Muscle layer of duodenum (tissue), 2 donors: ENCODE data around the gene SLC17A1.

Experiments used
- H3K27ac ChIP-seq: one replicate; pipeline ENCODE4 v1.7.0; 2013; ENCODE audit warnings: mild to moderate bottlenecking, low read length
- H3K27me3 ChIP-seq: one replicate; pipeline ENCODE4 v1.7.0; 2013; ENCODE audit warnings: low read depth, mild to moderate bottlenecking, control low read depth, low read length
- H3K36me3 ChIP-seq, 2 donors: one replicate each; pipeline ENCODE4 v1.7.0; 2013; ENCODE audit warnings: low read length in 2 of 2, control low read depth in 1 of 2, mild to moderate bottlenecking in 1 of 2; ENCODE audit not compliant: insufficient read depth in 2 of 2, control insufficient read depth in 1 of 2
- H3K4me1 ChIP-seq, 2 donors: one replicate each; pipeline ENCODE4 v1.7.0; 2013; ENCODE audit warnings: low read length in 2 of 2, mild to moderate bottlenecking in 2 of 2, control low read depth in 1 of 2, moderate library complexity in 1 of 2; ENCODE audit not compliant: insufficient read depth in 2 of 2, control insufficient read depth in 1 of 2
- H3K4me3 ChIP-seq, 2 donors: one replicate each; pipeline ENCODE4 v1.7.0; 2013; ENCODE audit warnings: low read length in 2 of 2, low read depth in 1 of 2, mild to moderate bottlenecking in 1 of 2
- H3K9me3 ChIP-seq, 2 donors: one replicate each; pipeline ENCODE4 v1.7.0; 2013; ENCODE audit warnings: low read length in 2 of 2, control low read depth in 1 of 2, mild to moderate bottlenecking in 1 of 2; ENCODE audit not compliant: control insufficient read depth in 1 of 2
- donor health status: healthy.

The SLC17A1 gene

DNA sequence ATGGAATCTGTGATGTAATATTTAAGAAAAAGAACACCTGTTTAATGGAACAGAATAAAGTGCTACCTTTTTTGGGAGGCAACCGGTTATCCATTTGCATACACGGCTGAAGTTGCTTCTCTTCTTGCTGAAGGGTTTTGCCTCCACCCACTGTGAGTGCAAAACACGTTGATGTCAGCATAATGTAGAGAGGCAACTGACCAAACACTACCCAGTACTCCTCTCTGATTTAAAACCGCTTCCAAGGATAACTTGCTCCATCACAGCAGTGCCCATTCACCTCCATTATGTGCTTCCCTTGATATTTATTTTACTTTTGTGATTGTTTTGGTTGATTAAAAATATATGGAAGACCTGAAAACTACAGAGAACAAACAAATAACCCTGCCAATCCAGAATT lies 1.4 kb downstream of the SLC17A1 start:
- Histone ChIP-seq H3K9me3 (peaks cover 0 to 1% of the 10 kb centered on the region in 2 donors), H3K4me1 (no peaks in the 10 kb centered on the region), H3K4me3 (no peak overlapping the region), H3K27ac (no peak overlapping the region), H3K36me3 (no peaks in the 10 kb centered on the region), H3K27me3 (no peaks in the 10 kb centered on the region)

DNA sequence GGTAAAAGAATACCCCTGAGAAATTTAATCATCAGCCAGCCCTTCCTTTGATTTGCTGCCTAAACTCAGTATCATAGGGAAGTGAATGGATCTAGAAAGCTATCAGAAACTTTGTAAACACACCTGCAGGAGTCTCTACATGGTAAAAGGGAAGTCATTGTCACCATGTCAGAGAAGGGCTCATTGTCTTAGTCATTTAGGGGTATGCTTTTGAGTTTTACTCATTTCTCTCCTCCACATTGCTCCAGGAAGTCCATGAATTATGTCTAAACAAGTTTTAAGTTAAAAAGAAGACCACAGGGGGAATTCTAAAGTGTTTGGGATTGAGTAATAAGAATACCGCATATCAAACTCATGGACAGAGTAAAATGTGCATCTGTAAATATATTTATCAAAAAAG lies 2.5 kb downstream of the SLC17A1 start:
- Histone ChIP-seq H3K36me3 (no peaks in the 10 kb centered on the region), H3K4me3 (no peak overlapping the region), H3K9me3 (peaks cover 0 to 4% of the 10 kb centered on the region in 2 donors), H3K27me3 (no peaks in the 10 kb centered on the region), H3K4me1 (no peaks in the 10 kb centered on the region), H3K27ac (no peak overlapping the region)

DNA sequence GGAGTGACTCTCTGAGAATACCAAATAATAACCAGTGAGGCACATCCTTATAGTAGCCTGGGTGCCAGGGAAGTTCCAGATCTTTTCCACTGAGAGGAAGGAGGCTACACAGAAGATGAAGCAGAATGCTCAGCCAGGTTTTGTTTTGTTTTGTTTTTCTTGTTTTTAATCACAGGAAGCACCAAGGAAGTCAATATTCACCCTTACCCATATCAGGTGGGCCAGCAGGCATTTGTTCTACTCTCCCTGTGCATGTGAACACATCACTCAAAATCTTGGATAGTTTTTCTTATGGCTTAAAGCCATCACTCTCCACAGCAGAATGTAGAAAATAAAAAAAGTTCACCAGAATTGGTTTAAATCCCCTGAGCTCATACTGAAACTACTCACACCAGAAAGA lies 10.5 kb downstream of the SLC17A1 start:
- no peaks in the 10 kb centered on the region for H3K36me3 ChIP-seq
- H3K4me3 ChIP-seq: no peak overlapping the region
- no peaks in the 10 kb centered on the region for H3K27me3 ChIP-seq
- H3K4me1 ChIP-seq: no peaks in the 10 kb centered on the region
- no peak overlapping the region for H3K27ac ChIP-seq
- peaks cover 0 to 4% of the 10 kb centered on the region in 2 donors for H3K9me3 ChIP-seq

DNA sequence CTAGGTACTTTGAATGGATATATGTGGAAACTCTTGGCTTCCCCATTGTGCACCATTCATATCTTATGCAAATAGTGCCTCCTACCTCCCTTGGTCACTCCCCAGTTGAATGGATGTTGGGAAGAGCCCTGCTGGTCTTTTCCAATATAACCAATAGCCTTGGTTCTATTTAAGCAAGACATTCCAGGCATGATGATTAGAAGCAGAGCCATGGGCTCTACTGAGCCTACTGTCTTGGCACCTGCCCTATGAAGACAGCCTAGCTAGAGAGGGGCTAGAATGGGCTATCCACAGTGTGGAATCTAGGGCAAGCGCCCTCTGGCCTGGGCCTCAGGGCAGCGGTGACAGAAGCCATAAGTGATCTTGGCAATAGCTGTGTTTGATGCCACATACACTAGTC lies 15.6 kb downstream of the SLC17A1 start:
- H3K4me3 ChIP-seq: no peak overlapping the region
- H3K27me3 ChIP-seq: no peaks in the 10 kb centered on the region
- H3K27ac ChIP-seq: no peak overlapping the region
- no peaks in the 10 kb centered on the region for H3K4me1 ChIP-seq
- no peaks in the 10 kb centered on the region for H3K9me3 ChIP-seq
- no peaks in the 10 kb centered on the region for H3K36me3 ChIP-seq

DNA sequence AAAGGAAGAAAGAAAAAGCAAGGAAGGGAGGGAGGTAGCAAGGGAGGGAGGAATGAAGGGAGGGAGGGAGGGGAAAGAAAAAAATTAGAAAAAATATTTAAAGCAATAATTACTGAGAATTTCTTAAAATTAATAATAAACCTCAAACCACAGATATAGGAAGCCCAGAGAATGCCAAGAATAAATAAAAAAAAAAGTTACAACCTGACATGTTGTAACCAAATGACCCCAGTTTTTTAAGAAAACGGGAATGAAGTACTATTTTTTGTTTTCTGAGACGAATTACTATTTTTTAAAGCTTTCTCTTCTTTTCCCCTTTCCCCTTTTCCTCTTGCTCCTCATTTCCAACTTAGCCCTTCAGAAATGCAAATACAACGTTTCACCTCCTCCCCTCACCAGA lies 16.7 kb downstream of the SLC17A1 start:
- Histone ChIP-seq H3K9me3 (no peaks in the 10 kb centered on the region), H3K4me3 (no peak overlapping the region), H3K4me1 (no peaks in the 10 kb centered on the region), H3K27ac (no peak overlapping the region), H3K27me3 (no peaks in the 10 kb centered on the region), H3K36me3 (no peaks in the 10 kb centered on the region)

DNA sequence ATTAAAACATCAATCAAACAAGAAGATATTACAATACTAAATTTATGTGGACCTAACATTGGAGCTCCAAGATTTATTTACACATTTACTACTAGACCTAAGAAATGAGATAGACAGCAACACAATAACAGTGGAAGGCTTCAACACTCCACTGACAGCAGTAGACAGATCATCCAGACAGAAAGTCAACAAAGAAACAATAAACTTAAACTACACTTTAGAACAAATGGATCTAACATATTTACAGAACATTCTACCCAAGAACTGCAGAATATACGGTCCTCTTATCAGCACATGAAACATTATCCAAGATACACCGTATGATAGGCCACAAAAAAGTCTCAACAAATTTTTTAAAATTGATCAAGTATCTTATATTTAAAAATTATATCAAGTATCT lies 27.0 kb downstream of the SLC17A1 start:
- Histone ChIP-seq H3K27ac (no peak overlapping the region), H3K36me3 (no peaks in the 10 kb centered on the region), H3K9me3 (no peaks in the 10 kb centered on the region), H3K4me1 (no peaks in the 10 kb centered on the region), H3K4me3 (no peak overlapping the region), H3K27me3 (no peaks in the 10 kb centered on the region)

DNA sequence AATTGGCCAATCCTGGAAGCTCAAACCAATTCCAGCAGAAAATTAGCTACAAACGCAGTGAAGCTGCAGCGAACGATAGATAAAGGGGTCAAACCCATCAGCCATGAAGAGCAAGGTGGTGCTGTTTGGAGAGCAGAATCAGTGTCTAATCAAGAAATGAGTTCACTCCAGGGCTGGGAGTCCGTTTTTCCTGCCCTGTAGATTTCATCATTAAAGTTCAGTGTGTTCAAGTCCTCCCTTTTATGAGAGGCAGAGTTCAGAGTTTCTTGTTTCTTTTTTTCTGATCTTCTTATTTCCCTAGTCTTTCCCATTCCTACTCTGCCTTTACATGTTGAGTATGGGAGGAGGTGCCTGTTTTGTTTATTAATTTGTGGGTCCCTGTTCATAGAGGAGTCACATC lies 30.4 kb downstream of the SLC17A1 start:
- Histone ChIP-seq H3K4me3 (no peak overlapping the region), H3K36me3 (no peaks in the 10 kb centered on the region), H3K27ac (no peak overlapping the region), H3K9me3 (no peaks in the 10 kb centered on the region), H3K27me3 (no peaks in the 10 kb centered on the region), H3K4me1 (no peaks in the 10 kb centered on the region)

DNA sequence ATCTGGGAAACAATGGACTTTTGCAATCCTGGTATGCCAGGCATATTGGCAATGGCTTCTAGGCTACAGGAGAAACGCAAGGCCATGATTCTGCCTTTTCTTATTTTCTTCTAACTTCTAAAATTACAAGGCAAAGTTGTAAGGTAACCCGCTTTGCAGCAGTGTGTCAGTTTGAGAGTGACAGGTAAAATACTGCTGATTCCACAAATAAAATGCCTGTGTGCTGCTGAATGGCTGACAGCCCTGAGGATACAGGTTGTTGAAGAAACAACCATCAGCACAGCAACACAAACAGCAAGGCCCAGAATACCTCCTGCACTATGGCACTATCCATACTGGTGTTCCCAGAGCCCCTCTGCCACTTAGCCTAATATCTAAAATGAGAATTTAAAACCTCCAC lies 37.1 kb downstream of the SLC17A1 start:
- Histone ChIP-seq H3K36me3 (no peaks in the 10 kb centered on the region), H3K4me1 (no peaks in the 10 kb centered on the region), H3K27ac (no peak overlapping the region), H3K27me3 (no peaks in the 10 kb centered on the region), H3K4me3 (no peak overlapping the region), H3K9me3 (no peaks in the 10 kb centered on the region)

DNA sequence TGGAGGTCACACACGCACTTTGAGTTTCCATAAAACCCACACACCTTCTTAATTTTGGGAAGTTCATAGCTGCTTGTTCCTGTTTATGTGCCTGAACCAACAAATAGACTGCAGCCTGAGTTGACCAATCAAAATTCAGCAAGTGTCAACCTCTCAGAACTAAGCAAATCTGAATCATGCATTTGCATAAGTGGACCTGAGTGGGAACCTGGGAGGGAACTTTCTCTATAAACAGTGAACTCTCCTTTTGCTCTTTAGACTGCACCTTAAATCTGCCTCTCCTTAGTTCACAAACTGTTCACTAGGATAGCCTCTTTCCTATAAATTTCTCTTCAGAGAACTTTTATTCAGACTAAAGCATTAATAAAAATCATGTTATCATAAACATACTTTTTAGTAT lies 37.9 kb downstream of the SLC17A1 start:
- Histone ChIP-seq H3K27me3 (no peaks in the 10 kb centered on the region), H3K36me3 (no peaks in the 10 kb centered on the region), H3K4me1 (no peaks in the 10 kb centered on the region), H3K9me3 (no peaks in the 10 kb centered on the region), H3K27ac (no peak overlapping the region), H3K4me3 (no peak overlapping the region)

DNA sequence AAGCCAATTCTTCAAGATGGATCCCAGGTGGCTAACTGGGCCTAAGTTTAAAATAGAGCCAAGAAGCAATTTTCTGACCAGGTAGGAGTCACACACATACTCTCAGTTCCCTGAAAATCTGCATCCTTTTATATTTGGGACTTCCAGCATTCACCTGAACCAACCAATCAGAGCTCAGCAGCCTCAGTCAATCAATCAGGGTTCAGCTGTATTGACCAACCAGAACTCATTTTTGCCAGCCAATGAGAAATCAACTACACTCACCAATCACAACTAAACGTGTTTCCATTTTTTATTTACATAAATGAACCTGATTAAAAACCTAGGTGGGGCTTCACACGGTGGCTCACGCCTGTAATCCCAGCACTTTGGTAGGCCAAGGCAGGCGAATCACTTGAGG lies 39.8 kb downstream of the SLC17A1 start:
- Histone ChIP-seq H3K27ac (no peak overlapping the region), H3K4me3 (no peak overlapping the region), H3K9me3 (no peaks in the 10 kb centered on the region), H3K4me1 (no peaks in the 10 kb centered on the region), H3K27me3 (no peaks in the 10 kb centered on the region), H3K36me3 (no peaks in the 10 kb centered on the region)

DNA sequence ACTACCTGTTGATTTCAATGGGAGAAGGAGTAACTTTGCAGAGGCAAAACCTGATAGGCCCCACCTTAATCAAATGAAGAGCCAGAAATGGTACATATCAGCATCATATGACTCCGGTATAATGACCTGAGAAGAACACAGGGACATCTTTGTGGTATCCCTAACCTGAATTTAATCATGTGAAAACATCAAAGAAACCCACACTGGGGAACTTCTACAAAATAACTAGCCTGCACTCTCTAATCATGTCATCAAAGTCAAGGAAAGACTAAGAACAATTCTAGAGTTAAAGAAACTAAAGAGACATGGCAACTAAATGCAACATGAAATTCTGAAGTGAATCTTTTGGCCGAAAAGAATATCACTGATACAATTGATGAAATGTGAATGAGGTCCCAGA lies 42.4 kb downstream of the SLC17A1 start:
- Histone ChIP-seq H3K36me3 (no peaks in the 10 kb centered on the region), H3K9me3 (no peaks in the 10 kb centered on the region), H3K4me3 (no peak overlapping the region), H3K27ac (no peak overlapping the region), H3K4me1 (no peaks in the 10 kb centered on the region), H3K27me3 (no peaks in the 10 kb centered on the region)

DNA sequence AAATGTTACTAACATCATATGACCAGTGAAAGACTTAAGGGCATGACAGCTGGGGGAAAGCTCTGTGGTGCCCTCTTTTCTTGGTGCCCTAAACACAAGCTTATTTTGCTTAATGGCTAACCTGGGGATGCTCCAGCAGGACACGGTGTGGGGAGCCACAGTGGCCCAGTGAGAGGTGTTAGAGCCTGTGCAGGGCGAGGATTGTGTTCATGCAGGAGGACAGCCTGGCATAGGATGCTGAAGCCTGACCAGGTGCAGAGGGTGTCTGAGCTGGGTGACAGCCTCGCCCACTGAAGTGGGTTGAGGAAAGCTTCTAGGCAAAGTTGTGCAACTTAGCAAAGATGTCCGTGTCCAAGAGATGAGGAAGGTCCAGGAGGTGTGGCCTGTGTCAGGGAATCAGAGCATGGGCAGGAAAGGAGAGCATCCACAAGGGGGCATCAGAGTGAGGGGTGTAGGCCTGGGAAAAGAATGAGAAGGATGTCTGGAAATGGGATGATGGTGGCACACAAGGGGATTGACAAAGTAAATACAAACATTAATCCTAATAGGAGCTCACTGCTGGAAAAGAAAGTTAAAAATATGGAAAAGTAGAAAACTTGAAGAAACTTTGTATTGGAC lies 43.4 kb downstream of the SLC17A1 start:
- Histone ChIP-seq H3K27me3 (no peaks in the 10 kb centered on the region), H3K36me3 (no peaks in the 10 kb centered on the region), H3K4me3 (no peak overlapping the region)

More for the DNA sequence above, 43.4 kb downstream of the SLC17A1 start:
- Histone ChIP-seq H3K4me1 (no peaks in the 10 kb centered on the region), H3K9me3 (no peaks in the 10 kb centered on the region), H3K27ac (no peak overlapping the region)
